LNCAP (cell line): Measurements from ENCODE around the gene FUT8.

ENCODE experiments used
- CTCF ChIP-seq: fragments of 450-650 bp; IDR thresholded peaks from 2 replicates; pipeline ENCODE4 v1.5.1; 2017; ENCODE audit warnings: mild to moderate bottlenecking

The FUT8 gene

GRCh38 chr14:65772921-65773574 lies 360.5 kb downstream of the FUT8 start:
- TF ChIP-seq CTCF, result no peak

DNA sequence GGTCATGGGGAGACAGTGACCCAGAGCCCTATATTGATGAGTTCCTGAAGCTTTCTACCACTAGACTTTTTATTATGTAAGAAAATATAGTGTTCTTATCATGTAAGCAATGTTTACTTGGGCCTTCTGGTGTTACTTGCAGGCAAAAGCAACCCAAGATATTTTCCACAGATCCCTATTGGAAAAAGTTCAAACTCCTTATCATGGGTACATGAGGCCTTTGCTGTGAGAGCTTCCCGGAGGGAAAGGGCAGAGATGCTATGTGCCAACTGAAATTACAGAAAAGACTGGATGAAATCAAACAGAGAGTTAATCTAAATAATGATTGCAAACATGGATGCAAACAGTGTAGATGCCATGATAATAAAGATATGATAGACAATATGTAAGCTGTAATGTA lies 361.5 kb downstream of the FUT8 start:
- TF ChIP-seq CTCF, result no peak

DNA sequence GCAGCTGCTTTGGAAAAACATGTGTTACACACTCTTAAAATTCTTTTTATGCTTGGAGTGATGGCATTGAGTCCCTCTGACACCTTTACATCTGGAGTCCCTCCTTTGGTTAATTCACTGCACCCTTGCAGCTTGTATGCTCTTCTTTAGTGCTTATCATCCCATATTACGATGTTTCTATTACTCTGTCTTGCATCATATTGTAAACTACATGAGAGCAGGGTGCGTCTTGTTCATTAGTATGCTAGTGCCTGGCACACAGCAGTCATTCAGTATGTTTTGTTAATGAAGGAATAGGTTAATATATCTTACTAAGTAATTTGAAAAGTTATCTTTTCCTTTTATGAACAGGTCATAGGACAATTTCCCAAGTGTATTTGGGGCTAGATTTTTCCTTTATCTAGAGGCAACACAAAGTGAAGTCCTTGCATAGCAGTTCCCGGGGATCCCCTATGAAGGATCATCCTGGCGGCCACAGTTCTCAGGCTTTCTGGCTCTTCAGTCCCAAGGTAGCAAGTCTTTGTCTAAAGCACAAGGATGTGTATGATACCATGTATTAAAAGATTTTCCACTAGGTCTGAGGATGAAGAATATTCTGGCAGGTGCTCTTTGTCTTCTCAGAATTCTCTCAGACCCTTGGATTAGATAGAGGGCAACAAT lies 363.8 kb downstream of the FUT8 start:
- no peak for TF ChIP-seq CTCF

DNA sequence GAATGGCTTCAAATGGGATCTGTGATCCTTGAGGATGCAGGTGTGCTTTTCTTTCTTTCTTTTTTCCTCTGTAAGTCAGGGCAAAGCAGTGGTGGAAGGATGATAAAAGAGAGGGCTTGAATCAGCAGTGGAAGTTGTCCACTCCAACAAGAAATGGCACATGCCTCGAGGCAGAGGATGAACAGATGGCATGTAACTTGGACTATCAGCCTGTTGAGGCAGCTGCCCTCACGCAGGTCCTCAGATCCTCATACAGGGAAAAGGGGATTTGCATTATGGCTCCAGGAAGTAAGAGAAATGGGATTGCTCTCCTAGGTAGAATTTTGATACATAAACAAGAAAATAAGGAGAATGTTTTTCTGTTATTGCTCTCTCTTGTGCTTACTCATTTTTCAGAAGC lies 368.0 kb downstream of the FUT8 start:
- no peak for TF ChIP-seq CTCF

- no peak for TF ChIP-seq CTCF
These were observed 370.6 kb downstream of the FUT8 start for GRCh38 chr14:65783101-65783500.

DNA sequence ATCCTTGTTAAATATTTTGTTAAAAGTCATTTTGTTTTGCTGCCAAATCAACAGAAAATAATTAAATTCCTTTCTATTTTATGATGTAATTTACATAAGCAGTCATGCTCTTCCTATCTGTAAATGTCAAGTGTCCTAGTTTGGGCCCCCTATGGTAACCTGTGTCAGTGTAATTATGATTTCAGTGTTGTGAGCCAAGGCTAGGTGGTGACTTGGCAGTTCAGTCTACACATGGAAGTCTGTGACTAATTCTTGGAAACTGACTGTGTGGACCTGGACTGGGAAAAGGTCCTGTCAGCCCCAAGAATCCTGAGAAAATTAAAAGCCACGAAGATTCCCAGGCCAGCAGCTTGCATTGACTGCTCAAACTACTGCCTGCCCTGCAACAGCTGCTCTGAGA lies 371.0 kb downstream of the FUT8 start:
- no peak for TF ChIP-seq CTCF

- TF ChIP-seq CTCF, result no peak
These were observed 372.0 kb downstream of the FUT8 start for GRCh38 chr14:65784574-65784973.
